ENCODE results near the gene POLR2A.
A peak's percentile ranks its signal among the peaks of the same experiment; 100 is the strongest.
"Not testable (repeated sequence)": the region's sequence is repeated elsewhere in the genome, so short reads cannot be mapped to it uniquely, and the experiment has no call there.

The POLR2A gene

DNA sequence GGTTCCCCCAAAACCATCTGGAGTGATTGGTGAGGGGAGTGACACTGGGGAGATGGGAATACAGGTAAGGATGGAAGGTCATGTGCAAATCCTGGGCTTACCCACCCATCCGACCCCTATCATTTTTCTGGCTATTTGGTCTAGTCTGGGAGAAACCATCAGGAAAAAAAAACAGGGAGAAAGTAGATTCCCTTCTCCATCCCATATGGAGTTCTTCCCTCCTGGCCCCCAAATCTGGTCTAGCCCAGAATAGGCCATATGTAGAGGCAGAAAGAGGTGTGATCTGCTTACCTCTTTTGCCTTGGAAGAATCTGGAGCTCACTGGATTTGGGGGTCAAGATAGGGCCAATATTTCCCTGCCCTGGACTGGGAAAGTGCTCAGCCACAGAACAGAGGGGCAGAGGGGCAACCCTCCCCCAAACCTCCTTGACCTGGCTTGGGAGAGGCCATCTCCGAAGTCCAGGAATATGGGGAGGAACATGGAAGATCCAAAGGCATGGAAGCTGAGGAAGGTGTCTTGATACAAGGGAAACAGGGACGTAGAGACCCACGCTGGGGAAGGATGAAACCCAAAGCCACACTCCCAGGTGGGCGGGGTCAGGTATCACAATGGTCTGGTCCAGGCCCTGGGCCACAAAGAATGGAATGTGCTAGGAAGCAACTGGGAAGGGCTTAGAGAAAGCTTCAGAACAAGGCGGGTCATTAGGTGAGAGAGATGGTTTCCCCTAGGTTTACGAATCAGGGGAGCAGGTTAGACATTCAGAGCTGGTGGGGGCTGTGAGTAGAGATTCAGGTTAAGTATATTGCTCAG lies 23.1 kb upstream of the POLR2A start:
- DNase-seq, result no peak

DNA sequence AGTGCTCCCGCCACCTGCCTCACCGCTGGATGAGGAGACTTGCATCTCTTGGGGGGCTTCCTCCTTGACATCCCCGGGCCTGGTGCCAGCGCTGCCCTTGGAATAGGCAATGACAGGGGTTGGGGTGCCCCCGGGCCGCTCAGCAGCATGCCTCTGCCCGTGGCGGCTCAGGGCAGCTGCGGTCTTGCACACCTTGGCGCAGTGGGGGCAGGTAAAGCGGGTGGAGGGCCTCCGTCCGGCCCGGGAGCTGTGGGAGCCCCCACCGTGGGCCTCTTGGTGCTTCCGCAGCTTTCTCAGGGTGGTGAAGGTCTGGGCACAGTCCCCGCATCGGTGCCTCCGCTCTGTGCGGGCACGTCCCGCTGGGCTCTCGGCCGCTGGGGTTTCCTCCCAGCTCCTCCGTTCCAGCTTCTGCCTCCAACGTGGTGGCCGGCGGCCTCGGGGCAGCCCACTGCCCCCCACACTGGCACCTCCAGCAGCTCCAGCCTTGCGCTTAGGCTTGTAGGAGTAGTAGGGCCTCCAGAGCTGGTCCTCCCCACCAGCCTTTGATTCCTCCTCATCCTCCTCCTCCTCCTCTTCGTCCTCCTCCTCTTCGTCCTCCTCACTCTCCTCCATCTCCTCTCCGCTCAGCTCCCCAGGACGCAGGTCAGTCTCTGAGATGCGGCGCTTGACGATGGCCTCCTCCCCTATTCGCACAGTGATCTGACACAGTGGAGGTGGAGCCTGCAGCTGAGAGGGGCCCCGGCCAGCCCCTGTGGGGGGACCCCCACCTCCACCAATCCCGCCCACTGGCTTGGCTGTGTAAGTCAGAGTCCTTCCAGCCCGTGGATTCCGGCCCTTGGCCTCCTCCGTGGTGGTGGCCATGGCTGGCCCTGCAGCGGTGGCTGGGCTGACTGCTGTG lies 21.4 kb upstream of the POLR2A start:
- no peak for DNase-seq

GRCh38 chr17:7463372-7463846 lies 20.8 kb upstream of the POLR2A start:
- DNase-seq, result no peak

DNA sequence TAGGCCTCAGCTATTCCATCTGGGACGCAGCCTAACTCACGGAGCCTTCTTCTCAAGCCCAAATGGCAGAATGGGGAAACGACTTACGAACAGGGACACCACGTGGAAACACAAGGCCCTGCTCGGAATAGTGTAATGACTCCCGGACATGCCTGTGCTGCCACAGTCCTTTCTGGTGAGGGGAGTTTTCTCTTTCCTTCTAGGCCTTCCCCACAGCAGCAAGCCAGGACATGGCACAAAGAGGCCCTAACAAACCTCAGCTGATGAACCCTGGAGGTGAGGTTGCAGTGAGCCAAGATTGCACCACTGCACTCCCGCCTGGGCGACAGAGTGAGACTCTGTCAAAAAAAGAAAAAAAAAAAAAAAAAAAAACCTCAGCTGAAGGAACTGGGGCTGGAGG lies 20.1 kb upstream of the POLR2A start:
- no peak for DNase-seq

DNA sequence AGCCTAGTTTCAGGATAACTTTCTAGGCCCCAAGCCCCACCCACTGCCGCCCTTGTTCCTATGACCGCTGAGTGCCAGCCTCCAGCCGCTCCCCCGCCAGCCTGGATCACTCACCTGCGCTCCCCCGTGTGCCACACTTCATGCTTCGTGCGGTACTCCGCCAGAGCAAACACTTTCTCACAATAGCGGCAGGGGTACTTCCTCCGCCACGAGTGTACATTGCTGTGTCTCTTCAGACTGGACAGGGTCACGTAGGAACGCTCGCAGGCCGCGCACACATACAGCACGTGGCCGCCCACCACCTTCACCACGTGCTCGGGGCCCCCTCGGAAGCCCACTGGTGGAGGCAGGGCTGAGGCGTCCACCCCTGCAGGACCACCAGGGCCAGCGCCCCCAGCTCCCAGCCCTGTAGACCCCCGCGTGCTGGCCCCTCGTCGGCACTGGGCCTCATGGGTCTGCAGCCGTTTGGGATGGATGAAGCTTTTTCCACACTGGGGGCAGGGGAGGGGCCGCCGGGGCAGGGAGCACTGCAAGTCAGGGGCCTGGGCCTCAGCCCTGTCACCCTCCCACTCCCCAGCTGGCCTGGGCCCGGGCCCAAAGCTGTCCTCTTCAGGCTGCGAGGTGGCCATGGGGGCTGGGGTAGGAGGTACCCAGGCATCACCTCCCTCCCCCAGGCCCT lies 18.4 kb upstream of the POLR2A start:
- DNase-seq, result no peak

DNA sequence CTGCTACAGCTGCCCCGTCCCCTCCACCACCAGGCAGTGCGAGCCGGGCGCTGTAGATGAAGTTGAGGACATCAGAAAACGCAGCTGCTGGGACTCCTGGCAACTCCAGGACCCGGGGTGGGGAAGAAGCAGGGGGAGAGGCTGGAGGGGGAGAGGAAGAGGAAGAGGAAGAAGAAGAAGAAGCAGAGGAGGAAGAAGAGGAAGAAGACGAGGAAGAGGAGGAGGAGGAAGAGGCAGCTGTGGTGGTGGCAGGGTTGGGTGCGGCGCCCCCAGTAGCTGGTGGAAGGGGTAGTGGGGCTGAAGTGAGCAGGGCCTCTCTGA lies 17.9 kb upstream of the POLR2A start:
- DNase-seq, result no peak

- DNase-seq, result no peak
Measured at GRCh38 chr17:7466639-7467341, 17.4 kb upstream of the POLR2A start.

- DNase-seq, result no peak
Measured at GRCh38 chr17:7467498-7467897, 16.7 kb upstream of the POLR2A start.

DNA sequence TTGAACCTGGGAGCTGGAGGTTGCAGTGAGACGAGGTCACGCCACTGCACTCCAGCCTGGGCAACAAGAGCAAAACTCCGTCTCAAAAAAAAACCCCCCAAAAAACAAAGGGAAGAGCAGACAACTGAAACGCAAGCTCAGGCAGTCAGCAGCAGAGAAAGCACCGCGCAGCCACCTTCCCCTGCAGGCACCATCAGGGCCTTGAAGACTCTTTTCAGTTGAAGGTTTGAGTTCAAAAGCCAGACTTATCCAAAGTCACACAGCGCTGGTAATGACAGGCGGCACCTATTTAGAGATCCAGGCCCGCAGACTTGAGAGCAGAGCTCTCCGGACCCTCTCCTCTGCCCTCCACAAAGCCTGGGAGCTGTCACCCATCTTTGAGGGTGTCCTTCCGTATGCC lies 15.9 kb upstream of the POLR2A start:
- DNase-seq, result no peak

- no peak for DNase-seq
Measured at GRCh38 chr17:7468804-7469389, 15.3 kb upstream of the POLR2A start.

GRCh38 chr17:7469843-7470242 lies 14.3 kb upstream of the POLR2A start:
- not testable (repeated sequence) for DNase-seq

DNA sequence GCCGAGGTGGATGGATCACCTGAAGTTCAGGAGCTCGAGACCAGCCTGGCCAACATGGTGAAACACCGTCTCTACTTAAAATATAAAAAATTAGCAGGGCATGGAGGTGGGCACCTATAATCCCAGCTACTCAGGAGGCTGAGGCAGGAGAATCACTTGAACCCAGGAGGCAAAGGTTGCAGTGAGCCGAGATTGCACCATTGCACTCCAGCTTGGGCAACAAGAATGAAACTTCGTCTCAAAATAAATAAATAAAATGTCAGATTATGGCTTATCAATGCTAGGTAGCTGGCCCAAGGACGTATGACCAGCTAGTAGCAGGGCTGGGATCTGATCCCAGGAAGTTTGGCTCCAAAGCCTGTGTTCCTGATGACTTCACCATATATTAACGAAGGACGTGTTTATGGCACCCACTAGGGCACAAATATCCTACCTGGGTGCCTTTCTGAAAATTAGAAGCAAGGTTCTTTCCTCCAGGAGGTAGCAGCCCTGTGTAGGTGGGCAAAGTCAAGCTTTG lies 13.7 kb upstream of the POLR2A start:
- DNase-seq, result not testable (repeated sequence)

DNA sequence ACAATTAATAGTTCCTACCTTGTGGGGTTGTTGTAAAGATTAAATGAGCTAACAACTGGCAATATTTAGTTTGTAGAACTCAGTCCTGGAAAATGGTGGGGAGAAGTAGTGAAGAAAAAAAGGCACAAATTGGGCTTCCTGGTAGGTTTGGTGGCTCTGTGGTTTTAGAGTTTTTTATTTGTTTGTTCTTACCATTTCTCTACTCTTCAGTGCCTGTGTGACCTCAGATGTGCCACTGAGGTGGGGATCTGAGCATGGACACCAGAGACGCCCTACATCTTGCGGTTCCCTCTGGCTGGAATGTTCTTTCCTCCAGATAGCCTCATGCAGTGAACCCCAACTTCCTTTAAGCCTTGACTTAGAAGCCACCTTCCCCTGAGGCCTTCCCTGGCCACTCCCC lies 12.4 kb upstream of the POLR2A start:
- no peak for DNase-seq

- not testable (repeated sequence) for DNase-seq
Measured at GRCh38 chr17:7474767-7475166, 9.4 kb upstream of the POLR2A start.

GRCh38 chr17:7475764-7476422 lies 8.3 kb upstream of the POLR2A start:
- no peak for DNase-seq

GRCh38 chr17:7476494-7476893 lies 7.7 kb upstream of the POLR2A start:
- no peak for DNase-seq

DNA sequence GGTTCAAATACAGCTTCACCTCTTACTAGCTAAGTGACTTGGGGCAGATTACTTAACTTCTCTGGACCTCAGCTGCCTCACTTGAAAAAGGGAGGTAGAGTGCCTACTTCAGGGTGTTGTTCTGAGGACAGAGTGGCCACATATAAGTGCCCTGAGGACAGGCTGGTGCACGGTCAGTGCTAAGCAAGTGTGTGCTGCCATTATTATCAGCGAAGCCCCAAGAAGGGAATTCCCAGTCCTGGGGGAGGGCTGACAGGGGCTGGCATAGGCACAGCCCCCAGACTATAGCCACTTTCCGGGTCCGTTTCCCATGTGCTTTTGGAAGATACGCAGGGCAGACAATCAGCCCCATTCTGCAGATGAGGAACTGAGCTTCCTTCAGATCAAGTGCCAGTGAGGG lies 7.2 kb upstream of the POLR2A start:
- DNase-seq, result no peak

GRCh38 chr17:7477392-7478275 lies 6.5 kb upstream of the POLR2A start:
- DNase-seq, result no peak

GRCh38 chr17:7478276-7479212 lies 5.6 kb upstream of the POLR2A start:
- peak; percentile 56 for DNase-seq

Measured in activated CD4-positive, alpha-beta T cell treated with anti-CD3 and anti-CD28 coated beads, Interleukin-2, amount 50 U/mL, for 16 hours (primary cell).